ENCODE data around the gene BICDL1.

The BICDL1 gene

GRCh38 chr12:120051535-120051934, 62.5 kb downstream of the BICDL1 start:
- WGBS (ENCODE audit: insufficient coverage, insufficient read length): no CpG with 5 or more reads among the region's 3 CpGs
- H3K4me1 ChIP-seq (ENCODE audit: control insufficient read depth, insufficient read depth, low read length): no peaks in the 10 kb centered on the region

DNA sequence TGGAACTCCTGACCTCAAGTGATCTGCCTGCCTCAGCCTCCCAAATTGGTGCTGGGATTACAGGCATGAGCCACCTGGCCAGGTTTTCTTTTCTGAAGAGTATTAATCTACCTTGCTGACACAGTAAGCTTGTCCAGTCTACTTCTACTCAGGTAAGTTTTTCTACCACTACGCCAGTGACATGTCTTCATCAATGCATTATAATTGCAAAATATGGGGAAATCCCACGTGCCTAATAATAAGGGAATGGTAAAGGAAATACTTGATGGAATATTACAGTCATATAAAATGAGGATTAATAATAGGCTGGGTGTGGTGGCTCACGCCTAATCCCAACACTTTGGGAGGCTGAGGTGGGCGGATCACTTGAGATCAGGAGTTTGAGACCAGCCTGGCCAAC, 65.3 kb downstream of the BICDL1 start:
- no peaks in the 10 kb centered on the region for H3K27me3 ChIP-seq (ENCODE audit: control insufficient read depth, insufficient read depth, low read length)
- H3K36me3 ChIP-seq (ENCODE audit: control insufficient read depth, insufficient read depth, low read length): no peaks in the 10 kb centered on the region
- no CpG with 5 or more reads among the region's 4 CpGs for WGBS (ENCODE audit: insufficient coverage, insufficient read length)
- no peak overlapping the region for H3K4me3 ChIP-seq (ENCODE audit: low read length)
- no peak for DNase-seq (ENCODE audit: low read depth, low spot score)
- no peaks in the 10 kb centered on the region for H3K9me3 ChIP-seq (ENCODE audit: control insufficient read depth, insufficient read depth, low read length)
- no peak overlapping the region for H3K27ac ChIP-seq (ENCODE audit: low read length)
- no peaks in the 10 kb centered on the region for H3K4me1 ChIP-seq (ENCODE audit: control insufficient read depth, insufficient read depth, low read length)

More at GRCh38 chr12:120051535-120051934, 62.5 kb downstream of the BICDL1 start:
- Histone ChIP-seq H3K9me3 (ENCODE audit: control insufficient read depth, insufficient read depth, low read length) (no peaks in the 10 kb centered on the region), H3K27ac (ENCODE audit: low read length) (no peak overlapping the region), H3K36me3 (ENCODE audit: control insufficient read depth, insufficient read depth, low read length) (no peaks in the 10 kb centered on the region), H3K27me3 (ENCODE audit: control insufficient read depth, insufficient read depth, low read length) (no peaks in the 10 kb centered on the region), H3K4me3 (ENCODE audit: low read length) (no peak overlapping the region)
- DNase-seq (ENCODE audit: low read depth, low spot score): no peak

DNA sequence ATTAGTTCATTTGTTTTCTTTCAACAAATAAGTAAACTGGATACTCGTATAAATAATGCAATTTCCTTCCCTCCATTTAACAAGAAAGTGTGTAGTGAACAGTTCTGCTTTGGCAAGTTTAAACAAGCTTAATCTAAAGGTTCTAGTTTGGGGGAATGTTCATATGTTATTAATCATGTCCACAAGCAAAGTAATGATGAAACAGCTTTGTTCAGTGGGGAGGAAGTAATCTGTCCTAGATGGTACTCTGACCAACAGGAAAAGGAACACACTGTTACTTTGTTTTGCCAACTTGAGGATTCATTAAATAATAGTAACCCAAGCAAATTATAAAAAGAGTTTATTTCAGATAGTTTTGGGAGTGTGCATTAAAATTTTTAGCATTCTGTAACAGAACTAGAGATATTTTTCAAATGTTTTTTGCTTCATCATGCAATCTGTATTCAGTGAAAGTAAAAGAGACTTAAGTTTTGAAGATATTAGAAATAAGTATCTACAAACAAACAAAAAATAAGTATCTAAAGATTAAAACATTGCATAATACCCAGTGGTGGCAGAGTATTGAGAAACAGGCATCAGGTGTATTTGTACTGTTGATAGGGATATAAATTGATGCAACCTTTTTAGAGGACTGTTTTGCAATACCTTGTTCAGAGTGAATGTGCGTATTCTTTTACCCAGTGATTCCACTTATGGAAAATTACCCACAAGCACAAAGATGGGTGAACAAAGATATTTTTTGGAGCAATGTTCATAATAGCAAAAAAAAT, 66.4 kb downstream of the BICDL1 start:
- Histone ChIP-seq H3K36me3 (ENCODE audit: control insufficient read depth, insufficient read depth, low read length) (no peaks in the 10 kb centered on the region), H3K27ac (ENCODE audit: low read length) (no peak overlapping the region), H3K4me3 (ENCODE audit: low read length) (no peak overlapping the region), H3K4me1 (ENCODE audit: control insufficient read depth, insufficient read depth, low read length) (no peaks in the 10 kb centered on the region), H3K27me3 (ENCODE audit: control insufficient read depth, insufficient read depth, low read length) (no peaks in the 10 kb centered on the region), H3K9me3 (ENCODE audit: control insufficient read depth, insufficient read depth, low read length) (no peaks in the 10 kb centered on the region)
- no peak for DNase-seq (ENCODE audit: low read depth, low spot score)
- no CpG with 5 or more reads among the region's 2 CpGs for WGBS (ENCODE audit: insufficient coverage, insufficient read length)

GRCh38 chr12:120056739-120057138, 67.7 kb downstream of the BICDL1 start:
- no CpG with 5 or more reads among the region's 5 CpGs for WGBS (ENCODE audit: insufficient coverage, insufficient read length)
- no peaks in the 10 kb centered on the region for H3K4me1 ChIP-seq (ENCODE audit: control insufficient read depth, insufficient read depth, low read length)

DNA sequence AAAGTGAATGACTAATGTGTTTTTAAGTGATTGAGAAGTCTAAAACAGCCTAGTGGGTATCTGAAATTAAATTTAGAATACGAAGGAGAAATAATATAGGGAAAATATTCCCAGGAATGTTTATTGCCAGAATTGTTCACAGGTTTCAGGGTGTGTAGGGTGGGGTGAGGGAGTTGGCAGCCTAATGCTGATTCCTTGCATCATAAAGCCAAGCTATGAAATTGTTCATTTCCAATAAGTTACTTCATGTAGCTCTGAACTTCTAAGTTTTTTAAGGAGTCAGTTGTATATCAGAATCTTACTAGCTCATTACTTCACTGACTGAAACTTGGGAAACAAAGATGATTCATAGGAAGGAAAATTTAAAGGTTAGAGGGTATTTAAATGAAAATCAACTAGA, 71.2 kb downstream of the BICDL1 start:
- Histone ChIP-seq H3K27ac (ENCODE audit: low read length) (no peak overlapping the region), H3K9me3 (ENCODE audit: control insufficient read depth, insufficient read depth, low read length) (no peaks in the 10 kb centered on the region), H3K27me3 (ENCODE audit: control insufficient read depth, insufficient read depth, low read length) (no peaks in the 10 kb centered on the region), H3K4me1 (ENCODE audit: control insufficient read depth, insufficient read depth, low read length) (no peaks in the 10 kb centered on the region), H3K36me3 (ENCODE audit: control insufficient read depth, insufficient read depth, low read length) (no peaks in the 10 kb centered on the region), H3K4me3 (ENCODE audit: low read length) (no peak overlapping the region)
- DNase-seq (ENCODE audit: low read depth, low spot score): no peak
- WGBS (ENCODE audit: insufficient coverage, insufficient read length): 100% methylated on average over 1 of the region's 1 CpG

More at GRCh38 chr12:120056739-120057138, 67.7 kb downstream of the BICDL1 start:
- no peak overlapping the region for H3K27ac ChIP-seq (ENCODE audit: low read length)
- DNase-seq (ENCODE audit: low read depth, low spot score): no peak
- no peaks in the 10 kb centered on the region for H3K9me3 ChIP-seq (ENCODE audit: control insufficient read depth, insufficient read depth, low read length)
- H3K4me3 ChIP-seq (ENCODE audit: low read length): no peak overlapping the region
- H3K27me3 ChIP-seq (ENCODE audit: control insufficient read depth, insufficient read depth, low read length): no peaks in the 10 kb centered on the region
- no peaks in the 10 kb centered on the region for H3K36me3 ChIP-seq (ENCODE audit: control insufficient read depth, insufficient read depth, low read length)

GRCh38 chr12:120060717-120061116, 71.7 kb downstream of the BICDL1 start:
- H3K27me3 ChIP-seq (ENCODE audit: control insufficient read depth, insufficient read depth, low read length): no peaks in the 10 kb centered on the region
- no peak for DNase-seq (ENCODE audit: low read depth, low spot score)
- no CpG with 5 or more reads among the region's 5 CpGs for WGBS (ENCODE audit: insufficient coverage, insufficient read length)
- H3K27ac ChIP-seq (ENCODE audit: low read length): no peak overlapping the region
- H3K4me3 ChIP-seq (ENCODE audit: low read length): no peak overlapping the region
- H3K9me3 ChIP-seq (ENCODE audit: control insufficient read depth, insufficient read depth, low read length): no peaks in the 10 kb centered on the region
- no peaks in the 10 kb centered on the region for H3K4me1 ChIP-seq (ENCODE audit: control insufficient read depth, insufficient read depth, low read length)
- H3K36me3 ChIP-seq (ENCODE audit: control insufficient read depth, insufficient read depth, low read length): no peaks in the 10 kb centered on the region

GRCh38 chr12:120061575-120062214, 72.7 kb downstream of the BICDL1 start:
- no peak overlapping the region for H3K27ac ChIP-seq (ENCODE audit: low read length)
- no CpG with 5 or more reads among the region's 10 CpGs for WGBS (ENCODE audit: insufficient coverage, insufficient read length)
- H3K4me3 ChIP-seq (ENCODE audit: low read length): no peak overlapping the region
- no peaks in the 10 kb centered on the region for H3K9me3 ChIP-seq (ENCODE audit: control insufficient read depth, insufficient read depth, low read length)
- no peaks in the 10 kb centered on the region for H3K27me3 ChIP-seq (ENCODE audit: control insufficient read depth, insufficient read depth, low read length)
- H3K4me1 ChIP-seq (ENCODE audit: control insufficient read depth, insufficient read depth, low read length): no peaks in the 10 kb centered on the region
- no peaks in the 10 kb centered on the region for H3K36me3 ChIP-seq (ENCODE audit: control insufficient read depth, insufficient read depth, low read length)
- DNase-seq (ENCODE audit: low read depth, low spot score): no peak

GRCh38 chr12:120062976-120063579, 74.0 kb downstream of the BICDL1 start:
- Histone ChIP-seq H3K4me3 (ENCODE audit: low read length) (no peak overlapping the region), H3K27ac (ENCODE audit: low read length) (no peak overlapping the region), H3K4me1 (ENCODE audit: control insufficient read depth, insufficient read depth, low read length) (no peaks in the 10 kb centered on the region), H3K9me3 (ENCODE audit: control insufficient read depth, insufficient read depth, low read length) (no peaks in the 10 kb centered on the region), H3K36me3 (ENCODE audit: control insufficient read depth, insufficient read depth, low read length) (no peaks in the 10 kb centered on the region), H3K27me3 (ENCODE audit: control insufficient read depth, insufficient read depth, low read length) (no peaks in the 10 kb centered on the region)
- WGBS (ENCODE audit: insufficient coverage, insufficient read length): no CpG with 5 or more reads among the region's 3 CpGs
- no peak for DNase-seq (ENCODE audit: low read depth, low spot score)

DNA sequence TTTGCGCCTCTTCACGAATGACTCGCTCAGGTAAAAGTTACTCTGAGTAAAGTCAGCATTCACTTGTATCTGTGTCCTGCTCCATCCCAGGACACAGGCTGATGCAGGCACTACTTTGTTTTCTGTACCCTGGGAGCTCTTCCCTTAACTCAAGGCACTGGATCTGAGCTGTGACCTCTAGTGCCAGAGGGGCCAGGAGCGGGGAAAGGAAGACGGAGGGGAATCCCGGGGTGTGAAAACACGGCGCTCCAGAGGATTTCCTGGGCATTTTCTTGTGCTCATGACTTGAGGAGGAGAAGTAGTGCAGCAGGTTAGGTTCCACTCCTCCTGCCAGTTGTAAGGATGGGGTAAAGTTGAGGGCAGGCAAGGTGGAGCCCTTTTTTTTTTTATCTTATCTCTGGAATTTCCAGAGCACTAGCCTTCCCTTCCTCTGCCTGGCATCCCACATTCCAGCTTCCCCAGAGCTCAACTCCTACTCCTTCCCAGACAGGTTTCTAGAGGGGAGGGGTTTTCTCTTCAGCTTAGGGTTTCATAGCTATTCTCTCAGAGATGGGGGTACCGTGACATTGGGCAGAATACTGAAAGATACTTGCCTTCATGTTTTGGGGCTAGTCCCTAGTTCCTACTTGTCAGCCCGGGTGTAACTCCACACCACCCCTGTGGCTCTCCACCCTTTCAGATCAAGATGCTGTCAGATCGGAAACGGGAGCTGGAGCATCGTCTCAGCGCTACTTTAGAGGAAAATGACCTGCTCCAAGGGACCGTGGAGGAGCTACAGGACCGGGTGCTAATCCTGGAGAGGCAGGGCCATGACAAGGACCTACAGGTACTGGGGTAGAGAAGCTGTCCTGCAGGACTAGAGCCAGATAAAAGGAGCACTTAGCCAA, 75.3 kb downstream of the BICDL1 start:
- Histone ChIP-seq H3K27ac (ENCODE audit: low read length) (no peak overlapping the region), H3K4me3 (ENCODE audit: low read length) (no peak overlapping the region), H3K4me1 (ENCODE audit: control insufficient read depth, insufficient read depth, low read length) (no peaks in the 10 kb centered on the region), H3K27me3 (ENCODE audit: control insufficient read depth, insufficient read depth, low read length) (no peaks in the 10 kb centered on the region), H3K36me3 (ENCODE audit: control insufficient read depth, insufficient read depth, low read length) (no peaks in the 10 kb centered on the region), H3K9me3 (ENCODE audit: control insufficient read depth, insufficient read depth, low read length) (no peaks in the 10 kb centered on the region)
- no peak for DNase-seq (ENCODE audit: low read depth, low spot score)
- no CpG with 5 or more reads among the region's 16 CpGs for WGBS (ENCODE audit: insufficient coverage, insufficient read length)

DNA sequence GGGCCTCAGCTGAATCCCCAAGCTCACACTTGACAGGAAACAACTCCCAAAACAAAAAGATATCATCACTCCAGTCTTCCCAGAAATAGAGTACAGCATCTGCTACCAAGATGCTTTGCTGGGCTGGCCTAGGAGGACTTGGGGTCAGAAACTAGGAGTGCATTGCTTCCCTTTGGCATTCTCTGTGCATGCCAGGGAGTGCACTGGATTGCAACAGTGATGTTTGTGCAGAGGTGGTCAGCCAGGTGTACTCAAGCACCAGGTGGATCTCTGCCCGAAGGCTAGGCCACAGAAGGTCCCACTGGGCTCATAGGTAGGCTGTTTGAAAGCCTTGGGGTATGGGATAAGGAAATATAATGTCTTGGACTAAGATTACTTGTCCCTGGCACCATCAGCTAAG, 76.4 kb downstream of the BICDL1 start:
- Histone ChIP-seq H3K36me3 (ENCODE audit: control insufficient read depth, insufficient read depth, low read length) (no peaks in the 10 kb centered on the region), H3K9me3 (ENCODE audit: control insufficient read depth, insufficient read depth, low read length) (no peaks in the 10 kb centered on the region), H3K27me3 (ENCODE audit: control insufficient read depth, insufficient read depth, low read length) (no peaks in the 10 kb centered on the region), H3K4me3 (ENCODE audit: low read length) (no peak overlapping the region), H3K27ac (ENCODE audit: low read length) (no peak overlapping the region), H3K4me1 (ENCODE audit: control insufficient read depth, insufficient read depth, low read length) (no peaks in the 10 kb centered on the region)
- no CpG with 5 or more reads among the region's 1 CpG for WGBS (ENCODE audit: insufficient coverage, insufficient read length)
- DNase-seq (ENCODE audit: low read depth, low spot score): no peak

All from iPS DF 6.9 (cell line).